NCI-H82 treated with DMSO at 0.1 percent for 48 hours (cell line): ENCODE data around the gene TRPC6.
"Not testable (repeated sequence)": the region's sequence is repeated elsewhere in the genome, so short reads cannot be mapped to it uniquely, and the experiment has no call there.

Experiments used
- DNase-seq: peaks from one replicate; lab custom pipeline; 2025; ENCODE audit not compliant: unreplicated experiment; lab: John Stamatoyannopoulos, UW

TRPC6 gene

DNA sequence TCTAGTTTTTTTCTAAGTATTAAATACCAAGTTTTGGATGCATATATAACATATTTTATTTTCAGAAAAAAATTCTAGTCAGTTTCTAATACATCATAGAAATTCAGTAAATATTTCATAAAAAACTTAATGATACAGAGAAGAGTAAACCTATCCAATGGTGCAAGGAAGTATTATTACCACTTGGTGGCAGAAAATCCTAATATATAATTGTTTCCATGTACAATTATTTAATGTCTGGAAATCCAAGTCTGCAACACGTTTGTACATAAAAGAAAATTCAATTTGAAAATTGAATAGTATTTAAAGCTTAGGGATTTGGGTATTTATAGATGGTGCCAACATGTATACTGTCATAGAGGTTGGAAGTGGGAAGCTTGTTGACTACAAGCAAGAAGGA lies 127.0 kb downstream of the TRPC6 start:
- DNase-seq, result no peak

DNA sequence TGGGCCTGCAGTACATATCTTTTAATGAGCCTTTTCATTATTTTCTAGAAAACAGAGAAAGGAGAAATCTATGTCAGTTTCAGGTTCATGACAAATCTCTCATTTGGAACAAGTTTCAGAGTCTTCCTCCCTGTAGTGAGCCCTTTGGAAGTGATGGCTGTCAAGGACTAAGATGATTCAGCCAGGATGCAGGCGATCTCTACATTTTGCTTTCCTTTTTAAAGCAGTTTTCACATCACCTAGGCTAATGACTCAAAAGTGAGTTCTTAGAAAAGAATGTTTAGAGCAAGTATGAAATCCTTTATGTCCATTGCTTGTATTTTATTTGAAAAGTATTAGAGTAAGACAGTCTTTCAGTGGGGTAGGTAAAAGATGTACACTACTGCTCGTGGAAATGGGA lies 130.1 kb downstream of the TRPC6 start:
- no peak for DNase-seq

DNA sequence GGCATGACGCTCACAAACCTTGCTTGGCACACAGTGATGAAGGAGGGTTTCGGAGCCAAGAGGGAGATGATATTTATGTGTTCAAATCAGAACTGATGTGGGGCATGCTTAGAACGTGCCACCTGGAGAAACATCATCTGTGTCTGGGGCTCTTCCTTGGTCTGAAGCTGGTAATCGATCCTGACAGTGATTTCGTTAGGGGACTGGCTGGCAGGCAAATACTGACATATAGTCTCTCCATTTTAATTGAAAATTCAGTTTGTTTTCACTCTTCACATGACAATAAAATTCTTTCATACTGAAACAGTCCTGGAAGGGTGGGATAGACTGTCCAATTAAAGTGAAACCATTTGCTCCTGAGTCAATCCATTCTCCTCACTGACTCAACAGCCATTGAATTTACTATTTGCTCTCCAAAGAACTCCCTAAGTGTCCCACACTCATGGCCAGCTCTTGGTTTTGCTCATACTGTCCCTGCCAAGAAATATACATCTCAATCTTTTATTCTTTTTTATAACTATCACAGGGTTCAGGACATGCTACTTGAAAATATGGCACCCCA lies 134.8 kb downstream of the TRPC6 start:
- no peak for DNase-seq

DNA sequence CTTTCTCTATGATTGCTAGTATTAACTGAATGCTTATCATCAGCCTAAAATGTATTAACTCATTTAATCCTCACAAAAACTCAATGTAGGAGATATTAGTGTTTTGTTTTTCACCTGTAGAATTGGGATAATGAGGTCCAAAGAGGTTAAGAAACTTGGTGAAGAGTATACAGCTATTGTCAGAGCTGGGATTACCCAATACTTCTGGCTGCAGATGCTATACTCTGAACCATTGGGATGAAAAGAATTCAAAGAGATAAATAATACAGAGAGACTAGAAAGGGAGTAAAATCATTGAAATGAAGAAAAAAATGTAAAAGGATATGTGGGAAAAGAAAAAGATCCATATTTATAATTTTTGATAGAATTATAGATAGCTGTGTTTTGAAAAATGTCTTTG lies 137.1 kb downstream of the TRPC6 start:
- DNase-seq, result no peak

DNA sequence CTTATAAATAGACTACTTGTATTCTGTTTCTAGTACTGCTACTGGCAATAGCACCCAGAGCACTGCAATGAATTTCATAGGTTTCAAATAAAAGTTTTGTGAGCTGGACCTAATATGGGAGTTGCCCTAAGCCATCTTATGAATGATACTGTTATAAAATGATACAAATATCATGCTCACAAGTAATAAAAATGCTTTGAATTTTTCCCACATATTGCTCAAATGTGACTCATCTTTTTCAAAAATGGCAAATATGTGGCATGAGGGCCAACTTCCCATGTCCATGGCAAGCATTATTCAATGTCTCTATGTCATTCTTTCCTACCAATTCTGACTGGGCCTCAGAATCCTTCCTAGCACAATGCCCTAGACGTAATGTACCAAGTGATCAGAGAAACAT lies 137.6 kb downstream of the TRPC6 start:
- DNase-seq, result no peak

DNA sequence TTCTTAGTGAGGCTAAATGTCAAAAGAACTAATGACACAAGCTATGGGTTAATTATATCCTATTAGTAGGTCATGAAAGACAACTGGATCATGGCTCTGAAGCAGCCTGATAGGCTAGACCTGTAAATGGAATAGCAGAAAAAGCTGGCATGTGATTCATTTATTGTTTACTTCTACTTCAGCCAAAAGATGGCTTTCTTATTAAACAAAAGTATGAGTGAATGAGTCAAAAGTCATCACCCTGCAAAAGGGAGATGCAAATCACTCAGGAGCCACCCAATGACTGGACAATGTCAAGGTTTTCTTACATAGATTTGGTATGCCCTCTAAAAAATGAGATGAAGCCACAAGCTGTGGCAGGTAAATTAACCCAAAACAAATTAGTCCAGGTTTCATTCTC lies 138.0 kb downstream of the TRPC6 start:
- no peak for DNase-seq

DNA sequence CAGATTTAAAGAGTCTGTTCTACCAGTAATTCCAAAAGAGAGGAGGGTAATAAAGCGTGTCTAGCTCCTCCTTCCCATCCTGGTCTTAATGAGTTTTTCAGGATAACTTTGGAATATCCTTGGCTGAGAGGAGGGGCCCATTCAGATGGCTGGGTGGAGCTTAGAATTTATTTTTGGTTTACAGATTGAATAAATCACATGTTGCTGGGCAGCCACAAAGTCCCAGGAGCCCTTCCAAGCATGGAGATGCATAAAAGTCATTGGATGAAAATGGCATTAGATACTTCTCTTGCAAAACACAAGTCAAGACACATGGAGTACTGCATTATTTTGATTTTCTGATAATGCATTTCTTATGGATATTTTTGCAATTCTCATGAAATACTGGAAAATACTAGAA lies 139.0 kb downstream of the TRPC6 start:
- DNase-seq, result no peak

DNA sequence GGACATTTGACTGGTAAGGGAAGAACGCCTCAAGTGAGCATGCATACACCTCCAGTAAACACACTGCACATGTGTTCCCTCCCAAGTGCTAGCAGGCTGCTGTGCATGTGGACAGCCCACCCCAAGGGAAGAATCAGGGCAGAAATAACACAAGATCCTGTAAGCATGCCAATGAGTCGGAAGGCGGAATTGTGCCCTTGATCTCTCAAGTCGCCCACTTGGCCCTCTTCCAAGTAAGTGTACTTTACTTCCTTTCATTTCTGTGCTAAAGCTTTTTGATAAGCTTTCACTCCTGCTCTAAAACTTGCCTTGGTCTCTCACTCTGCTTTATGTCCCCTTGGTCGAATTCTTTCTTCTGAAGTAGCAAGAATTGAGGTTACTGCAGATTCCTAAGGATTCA lies 139.6 kb downstream of the TRPC6 start:
- no peak for DNase-seq

DNA sequence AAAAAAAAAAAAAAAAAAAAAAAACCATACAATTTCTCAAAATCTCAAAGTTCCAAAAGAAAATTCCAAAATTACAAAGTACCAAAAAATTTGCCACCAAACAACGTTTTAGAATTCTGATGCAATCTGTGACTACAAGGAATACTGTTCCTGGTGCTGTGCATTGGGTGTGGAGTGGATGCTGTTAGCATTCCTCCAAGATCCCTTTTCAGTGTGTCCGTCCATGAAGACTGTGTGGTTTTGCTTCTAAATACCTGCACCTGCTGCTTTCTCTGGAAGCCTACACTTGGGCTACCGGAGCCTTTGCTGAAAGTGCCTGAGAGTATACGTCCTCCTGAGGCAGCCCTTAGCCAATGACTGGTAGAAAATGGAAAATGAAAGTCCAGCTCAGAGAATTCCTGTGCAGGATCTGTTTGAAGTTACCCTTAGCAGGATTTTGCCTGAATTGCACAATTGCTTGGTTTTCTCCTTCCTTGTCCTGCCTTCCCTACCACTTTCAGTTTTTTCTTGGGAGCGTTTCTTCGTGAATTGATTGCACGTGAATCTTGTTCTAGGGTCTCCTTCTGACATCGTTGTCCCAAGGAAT lies 140.8 kb downstream of the TRPC6 start:
- DNase-seq, result no peak

DNA sequence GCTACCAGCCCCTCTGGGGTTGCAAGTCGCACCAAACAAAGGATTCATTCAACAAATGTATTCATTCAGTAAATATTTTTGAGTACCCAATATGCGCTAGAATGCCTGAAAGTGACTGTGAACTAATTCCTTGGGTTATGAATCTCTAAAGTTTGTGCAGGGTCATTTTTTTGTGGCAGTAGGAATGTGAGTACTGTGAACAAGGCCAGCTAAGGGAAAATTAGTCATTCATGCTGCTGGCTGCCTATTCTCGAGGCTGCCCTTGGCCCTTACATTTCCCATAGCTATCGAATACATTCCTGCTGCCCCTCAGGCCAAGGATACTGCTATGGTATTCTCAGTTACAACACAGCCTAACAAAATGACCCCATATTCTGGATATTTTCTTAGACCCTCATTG lies 141.6 kb downstream of the TRPC6 start:
- no peak for DNase-seq

DNA sequence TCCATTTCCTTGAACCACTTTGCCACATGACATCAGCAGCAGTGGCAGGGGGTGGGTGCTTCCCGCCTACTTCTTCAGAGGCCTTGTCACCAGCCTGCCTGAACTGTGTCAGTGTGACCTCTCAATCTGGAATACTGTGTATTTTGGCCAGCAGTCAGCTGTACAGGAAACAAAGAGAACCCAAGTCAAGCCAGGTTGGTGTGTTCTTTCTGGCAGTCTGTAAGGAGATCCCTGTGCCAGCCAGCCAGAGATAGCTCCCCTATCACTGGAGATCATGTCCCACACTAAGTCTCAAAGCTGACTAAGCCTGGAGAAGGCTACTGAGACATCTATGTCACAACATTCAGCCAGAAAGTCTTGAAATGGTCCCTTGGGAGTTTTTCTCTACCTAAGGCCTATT lies 142.1 kb downstream of the TRPC6 start:
- DNase-seq, result no peak

DNA sequence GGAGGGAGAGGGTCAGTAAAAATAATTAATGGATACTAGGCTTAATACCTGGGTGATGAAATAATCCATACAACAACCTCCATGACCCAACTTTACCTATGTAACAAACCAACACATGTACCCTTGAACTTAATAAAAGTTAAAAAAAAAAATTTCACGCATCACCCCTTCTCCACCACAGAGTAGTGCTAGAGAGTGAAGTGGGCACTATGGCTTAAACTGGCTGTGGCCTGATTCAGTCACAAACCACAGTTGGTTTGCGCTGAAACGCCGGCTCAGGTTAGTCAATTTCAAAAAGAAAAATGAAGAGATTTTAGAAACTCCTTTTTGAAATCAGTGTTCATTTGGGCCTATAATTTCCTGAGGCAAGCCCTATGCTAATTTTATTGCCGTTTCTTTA lies 144.3 kb downstream of the TRPC6 start:
- no peak for DNase-seq

DNA sequence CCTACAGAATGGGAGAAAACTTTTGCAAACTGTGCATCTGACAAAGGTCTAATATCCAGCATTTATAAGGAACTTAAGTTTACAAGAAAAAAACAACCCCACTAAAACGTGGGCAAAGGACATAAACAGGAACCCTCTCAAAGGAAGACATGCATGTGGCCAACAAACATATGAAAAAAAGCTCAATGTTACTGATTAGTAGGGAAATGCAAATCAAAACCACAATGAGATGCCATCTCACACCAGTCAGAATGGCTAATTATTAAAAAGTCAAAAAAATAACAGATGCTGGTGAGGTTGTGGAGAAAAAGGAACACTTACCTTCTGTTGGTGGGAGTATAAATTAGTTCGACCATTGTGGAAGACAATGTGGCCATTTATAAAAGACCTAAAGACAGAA lies 145.1 kb downstream of the TRPC6 start:
- not testable (repeated sequence) for DNase-seq

DNA sequence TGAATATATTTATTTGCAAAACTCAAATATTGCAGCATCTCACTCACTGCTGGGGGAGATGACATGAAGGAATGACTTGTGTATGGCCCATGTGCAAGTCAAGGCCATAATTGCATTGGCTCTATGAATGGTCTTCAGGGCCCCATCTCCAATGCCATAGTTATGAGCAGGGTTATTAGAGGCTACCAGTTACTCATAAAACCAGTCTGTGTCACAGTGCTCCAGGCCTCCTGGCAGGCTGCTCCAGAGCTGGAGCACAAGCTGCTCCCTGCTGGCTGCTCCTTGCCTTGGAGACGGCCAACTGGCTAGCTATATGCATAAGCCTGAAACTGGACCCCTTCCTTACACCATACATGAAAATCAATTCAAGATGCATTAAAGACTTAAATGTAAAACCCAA lies 145.7 kb downstream of the TRPC6 start:
- no peak for DNase-seq

DNA sequence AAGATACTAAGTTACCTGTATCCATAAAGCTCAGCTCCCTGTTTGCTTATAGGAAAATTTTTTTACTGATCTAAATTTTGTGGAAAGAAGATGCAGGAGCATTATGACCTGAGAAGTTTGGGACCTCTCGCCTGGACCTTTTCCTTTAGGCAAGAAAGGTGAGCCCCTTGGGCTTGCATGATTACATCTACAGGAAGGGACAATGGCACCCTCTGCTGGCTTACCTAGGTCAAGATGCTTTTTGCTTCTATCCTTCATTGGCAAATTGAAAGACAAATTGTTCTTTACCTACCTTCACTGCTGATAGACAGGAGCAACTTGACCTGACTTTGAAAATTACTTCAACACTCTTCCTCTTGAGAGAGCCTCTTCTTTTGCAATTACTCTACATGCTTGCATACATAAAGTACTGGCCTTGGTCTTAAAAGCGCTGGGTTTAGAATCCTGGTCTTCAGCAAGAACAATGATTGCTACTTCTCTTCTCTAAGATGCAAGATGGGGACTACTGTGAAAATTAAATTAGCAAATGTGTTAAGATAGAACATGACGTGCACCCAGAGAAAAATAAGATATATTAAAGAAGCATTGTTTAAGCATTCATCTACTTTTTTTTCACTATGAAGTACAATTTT lies 147.2 kb downstream of the TRPC6 start:
- DNase-seq, result peak; percentile 14

DNA sequence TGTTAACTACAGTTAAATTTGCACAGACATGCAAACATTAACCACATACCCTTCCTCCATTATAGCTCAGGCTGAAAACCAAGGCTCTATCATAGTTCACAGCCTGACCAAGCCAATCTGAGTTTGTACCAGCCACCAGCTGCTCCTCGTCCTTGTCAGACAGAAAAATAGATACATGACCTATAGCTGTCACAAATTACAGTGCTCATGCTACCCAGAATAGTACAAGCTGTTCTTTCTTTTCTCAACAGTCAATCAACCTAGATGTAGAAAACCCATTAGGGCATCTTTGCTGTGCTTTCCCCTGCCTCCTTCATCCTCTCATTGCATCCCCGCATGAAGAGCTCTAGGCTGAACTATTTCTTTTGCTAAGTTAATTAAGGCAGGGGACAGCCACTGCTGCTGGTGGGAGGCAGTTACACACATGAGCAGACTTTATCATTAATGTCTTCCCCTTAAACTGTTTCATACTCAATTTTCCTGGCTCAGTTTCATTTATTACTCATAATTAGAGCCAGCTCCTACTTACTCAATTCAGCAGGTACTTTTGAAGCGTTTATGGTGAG lies 148.3 kb downstream of the TRPC6 start:
- no peak for DNase-seq

DNA sequence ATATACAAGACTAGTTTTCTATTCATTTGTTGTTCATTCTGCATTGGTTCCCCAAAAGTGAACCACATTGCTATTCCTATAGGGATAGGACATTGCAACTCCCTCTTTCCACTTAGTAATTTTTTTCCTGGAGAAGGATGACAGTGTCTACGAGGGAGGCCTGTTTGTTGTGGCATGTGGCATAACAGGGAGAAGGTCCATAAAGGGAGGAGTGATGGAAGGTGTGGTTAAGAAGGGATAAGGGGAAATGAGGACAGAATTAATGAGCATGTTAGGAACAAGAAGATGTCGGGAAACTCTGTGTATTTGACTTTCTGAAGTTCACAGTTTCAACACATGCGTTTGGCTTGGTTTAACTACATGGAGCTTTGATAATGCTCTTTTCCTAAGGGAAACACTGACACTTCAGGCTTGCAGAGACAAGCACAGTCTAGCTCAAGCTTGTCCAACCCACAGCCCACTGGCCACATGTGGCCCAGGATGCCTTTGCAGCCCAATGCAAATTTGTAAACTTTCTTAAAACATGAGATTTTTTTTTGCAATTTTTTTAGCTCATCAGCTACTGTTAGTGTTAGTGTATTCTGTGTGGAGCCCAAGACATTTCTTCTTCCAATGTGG lies 149.7 kb downstream of the TRPC6 start:
- no peak for DNase-seq

DNA sequence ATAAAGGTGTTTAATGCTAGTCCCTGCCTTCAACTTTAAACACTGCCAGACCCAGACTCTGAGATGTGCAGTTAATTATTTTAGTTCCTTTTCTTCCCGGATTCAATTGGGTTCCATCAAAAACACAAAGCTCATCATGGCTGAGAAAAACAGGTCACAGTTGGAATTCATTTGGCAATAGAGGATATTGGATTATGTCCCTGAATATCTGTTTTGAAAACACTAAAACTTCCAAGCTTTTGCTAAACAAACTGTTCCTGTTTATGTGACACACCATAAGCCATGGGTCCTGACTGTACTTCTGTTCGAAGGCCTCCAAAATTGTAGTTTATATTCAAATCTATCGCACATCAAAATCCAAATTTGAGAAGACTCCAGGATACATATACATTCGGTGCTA lies 150.7 kb downstream of the TRPC6 start:
- no peak for DNase-seq

DNA sequence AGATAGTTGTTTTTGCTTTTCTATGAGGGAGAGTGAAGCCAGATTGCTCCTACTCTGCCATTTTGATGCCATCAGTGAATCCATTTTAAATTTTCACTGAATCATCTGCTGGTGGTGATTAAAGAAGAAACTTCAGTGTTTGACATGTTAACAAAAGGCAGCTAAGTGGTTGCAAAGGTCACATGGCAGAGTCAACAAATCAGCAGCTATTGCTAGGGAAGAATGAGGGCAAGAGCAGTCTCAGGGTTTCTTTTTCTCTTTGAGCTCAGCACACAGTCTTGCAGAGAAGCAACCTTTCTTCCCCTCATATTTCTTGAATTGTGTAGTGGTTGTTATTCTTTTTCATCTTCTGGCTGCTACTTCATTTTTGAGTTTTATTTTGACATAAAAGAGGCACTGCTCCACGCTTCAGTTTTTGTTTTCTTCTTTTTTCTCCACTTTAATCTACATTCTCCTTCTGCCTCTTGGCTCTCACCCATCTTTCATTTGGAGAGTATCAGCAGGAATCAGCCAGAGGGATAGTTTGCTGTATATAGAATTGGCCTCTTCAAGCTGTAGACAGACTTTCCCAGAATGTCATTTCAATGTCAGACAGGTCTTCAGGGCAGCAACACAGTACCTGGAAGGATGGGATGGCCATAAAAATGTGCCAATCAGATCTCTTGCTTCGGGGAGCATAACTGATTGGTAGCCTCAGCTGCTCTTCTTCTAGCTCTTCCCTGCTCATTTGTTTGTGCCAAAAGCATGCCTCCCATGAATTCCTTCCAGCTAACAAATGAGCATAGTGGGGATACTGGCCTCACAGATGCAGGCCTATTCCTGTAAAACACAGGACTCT lies 153.9 kb downstream of the TRPC6 start:
- DNase-seq, result no peak

DNA sequence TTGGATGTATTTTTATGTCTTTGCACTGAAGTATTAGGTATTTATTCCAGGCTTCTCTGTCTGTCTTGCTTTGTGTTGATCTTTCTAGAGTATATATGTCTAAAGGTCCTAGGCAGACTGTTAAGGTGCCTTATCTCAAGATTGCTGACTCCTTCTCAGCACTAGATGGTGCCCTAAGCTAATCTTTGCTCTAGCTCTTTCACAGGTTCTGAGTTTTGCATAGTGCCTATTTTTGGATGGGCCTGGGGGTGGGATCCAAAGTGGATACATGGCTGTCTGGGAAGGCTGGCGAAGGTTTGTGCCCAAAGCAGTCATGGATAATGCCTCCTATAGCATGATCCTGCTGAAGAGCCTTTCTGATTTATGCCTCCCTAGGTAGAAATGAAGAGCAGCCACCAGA lies 154.9 kb downstream of the TRPC6 start:
- no peak for DNase-seq

DNA sequence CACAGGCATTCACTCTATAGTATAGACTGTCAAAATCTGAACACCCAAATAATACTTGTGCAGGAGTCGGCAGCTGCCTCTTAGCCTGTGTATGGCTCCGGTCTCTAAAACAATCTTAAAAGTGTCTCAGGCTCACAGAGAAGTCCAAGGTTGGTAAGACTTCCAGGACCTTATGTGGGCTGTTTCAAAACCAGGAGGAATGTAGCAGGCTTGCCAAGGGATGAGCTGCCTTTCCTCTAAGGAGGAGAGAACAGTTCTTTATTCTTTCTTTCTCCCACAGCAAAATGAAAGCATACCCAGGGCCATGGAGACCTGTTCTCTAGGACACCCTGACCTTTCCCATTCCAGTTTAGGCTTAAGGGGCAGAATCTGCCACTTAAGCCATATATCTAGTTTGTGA lies 176.5 kb downstream of the TRPC6 start:
- DNase-seq, result no peak
